ENCODE measurements around the gene COL15A1.

COL15A1 gene

DNA sequence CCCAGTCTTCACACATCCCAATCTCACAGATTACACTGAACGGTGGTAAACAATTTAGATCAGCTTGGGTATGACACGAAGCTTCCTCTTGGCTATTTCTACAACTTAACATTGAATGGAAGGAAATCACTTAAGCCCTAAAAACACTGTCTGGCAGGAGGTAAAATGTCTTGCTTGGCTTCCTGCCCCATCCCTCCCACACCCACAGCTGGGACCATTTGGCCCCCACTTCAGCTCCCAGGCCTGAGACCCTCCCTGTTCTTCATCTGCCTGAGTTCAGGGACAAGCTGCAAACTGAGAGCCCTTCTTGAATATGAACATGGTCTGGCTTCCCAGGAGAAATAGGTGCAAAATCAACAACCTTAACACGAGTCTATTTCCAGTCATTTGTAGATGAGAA, 3.4 kb upstream of the COL15A1 start:
- in situ Hi-C loops (cut with HindIII; ENCODE audit: low sequenced_read_pairs) = no loop called here
- no peak overlapping the region for H3K4me3 ChIP-seq (ENCODE audit: low read depth, low read length)
- no peak for DNase-seq (ENCODE audit: low read depth)
- TF ChIP-seq, protein P1, sequence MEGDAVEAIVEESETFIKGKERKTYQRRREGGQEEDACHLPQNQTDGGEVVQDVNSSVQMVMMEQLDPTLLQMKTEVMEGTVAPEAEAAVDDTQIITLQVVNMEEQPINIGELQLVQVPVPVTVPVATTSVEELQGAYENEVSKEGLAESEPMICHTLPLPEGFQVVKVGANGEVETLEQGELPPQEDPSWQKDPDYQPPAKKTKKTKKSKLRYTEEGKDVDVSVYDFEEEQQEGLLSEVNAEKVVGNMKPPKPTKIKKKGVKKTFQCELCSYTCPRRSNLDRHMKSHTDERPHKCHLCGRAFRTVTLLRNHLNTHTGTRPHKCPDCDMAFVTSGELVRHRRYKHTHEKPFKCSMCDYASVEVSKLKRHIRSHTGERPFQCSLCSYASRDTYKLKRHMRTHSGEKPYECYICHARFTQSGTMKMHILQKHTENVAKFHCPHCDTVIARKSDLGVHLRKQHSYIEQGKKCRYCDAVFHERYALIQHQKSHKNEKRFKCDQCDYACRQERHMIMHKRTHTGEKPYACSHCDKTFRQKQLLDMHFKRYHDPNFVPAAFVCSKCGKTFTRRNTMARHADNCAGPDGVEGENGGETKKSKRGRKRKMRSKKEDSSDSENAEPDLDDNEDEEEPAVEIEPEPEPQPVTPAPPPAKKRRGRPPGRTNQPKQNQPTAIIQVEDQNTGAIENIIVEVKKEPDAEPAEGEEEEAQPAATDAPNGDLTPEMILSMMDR (IDR thresholded peaks at IDR 0.05; ENCODE audit: low read depth, low read length, missing control alignments) = no peak

DNA sequence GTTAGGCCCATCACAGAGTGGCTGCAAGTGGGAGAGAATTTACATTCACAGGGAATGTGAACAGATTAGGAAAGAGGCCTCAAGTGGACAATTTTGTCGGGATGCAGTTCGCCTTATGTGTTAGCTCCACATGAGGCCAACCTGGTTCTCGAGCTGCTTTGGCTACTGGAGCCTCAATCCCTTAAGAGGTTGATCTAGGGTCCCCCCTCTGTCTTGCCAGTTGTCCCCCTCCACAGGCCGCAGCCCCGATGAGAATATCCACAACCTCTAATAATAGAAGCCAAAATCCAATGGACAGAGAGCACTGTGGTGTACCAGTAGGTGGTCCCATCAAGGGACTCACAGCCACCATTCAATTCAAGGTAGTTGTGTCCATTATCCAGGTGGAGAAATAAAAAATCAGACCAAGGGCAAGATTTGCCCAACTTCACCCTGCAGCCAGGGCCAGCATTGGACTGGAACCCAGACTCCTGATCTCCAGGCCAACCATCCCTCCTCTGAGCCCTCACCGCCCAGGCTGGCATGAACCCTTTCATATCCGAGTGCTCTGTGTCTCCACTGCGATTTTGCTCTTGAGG, 1.7 kb upstream of the COL15A1 start:
- in situ Hi-C loops (cut with HindIII; ENCODE audit: low sequenced_read_pairs) = no loop called here
- no peak for DNase-seq (ENCODE audit: low read depth)
- H3K4me3 ChIP-seq (ENCODE audit: low read depth, low read length) = no peak overlapping the region
- TF ChIP-seq, protein P1 (IDR thresholded peaks at IDR 0.05; ENCODE audit: low read depth, low read length, missing control alignments) = no peak

DNA sequence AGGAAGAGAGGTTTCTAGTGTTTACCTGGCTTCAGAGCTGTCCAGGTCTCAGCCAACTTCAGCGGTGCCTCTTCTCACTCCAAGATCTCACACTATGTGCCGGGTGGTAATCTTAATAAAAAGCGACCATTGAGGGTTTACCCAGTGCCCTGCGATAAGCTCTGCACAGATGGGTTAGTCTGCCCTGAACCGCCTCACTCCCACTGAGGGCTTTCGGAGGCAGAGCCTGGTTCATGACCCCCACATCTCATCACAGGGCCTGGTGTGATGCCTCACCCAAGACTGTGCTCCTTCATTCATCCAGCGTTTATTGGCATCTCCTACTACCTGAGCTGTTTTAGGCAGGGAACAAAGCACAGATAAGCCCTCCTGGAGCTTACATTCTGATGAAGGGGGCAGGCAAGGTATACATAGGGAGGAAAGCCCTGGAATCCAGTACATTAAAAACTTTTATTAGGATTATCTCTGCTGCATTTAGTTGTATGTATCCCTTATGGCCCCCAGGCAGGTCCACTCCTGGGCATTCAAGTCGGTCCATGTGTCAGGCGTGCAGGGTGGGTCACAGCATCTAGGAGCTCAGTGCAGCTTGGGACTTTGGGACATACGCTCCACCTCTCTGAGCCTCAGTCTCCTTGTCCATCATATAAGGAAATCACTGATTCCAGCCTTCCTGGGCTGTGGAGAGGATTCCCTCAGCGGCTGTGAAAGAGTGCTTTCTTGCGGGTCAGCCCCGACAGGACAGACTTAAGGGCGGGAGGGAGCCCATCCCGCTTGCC, 613 bp upstream of the COL15A1 start:
- TF ChIP-seq, protein P1 (IDR thresholded peaks at IDR 0.05; ENCODE audit: low read depth, low read length, missing control alignments) = no peak
- H3K4me3 ChIP-seq (ENCODE audit: low read depth, low read length) = no peak overlapping the region
- in situ Hi-C loops (cut with HindIII; ENCODE audit: low sequenced_read_pairs) = no loop called here
- no peak for DNase-seq (ENCODE audit: low read depth)

DNA sequence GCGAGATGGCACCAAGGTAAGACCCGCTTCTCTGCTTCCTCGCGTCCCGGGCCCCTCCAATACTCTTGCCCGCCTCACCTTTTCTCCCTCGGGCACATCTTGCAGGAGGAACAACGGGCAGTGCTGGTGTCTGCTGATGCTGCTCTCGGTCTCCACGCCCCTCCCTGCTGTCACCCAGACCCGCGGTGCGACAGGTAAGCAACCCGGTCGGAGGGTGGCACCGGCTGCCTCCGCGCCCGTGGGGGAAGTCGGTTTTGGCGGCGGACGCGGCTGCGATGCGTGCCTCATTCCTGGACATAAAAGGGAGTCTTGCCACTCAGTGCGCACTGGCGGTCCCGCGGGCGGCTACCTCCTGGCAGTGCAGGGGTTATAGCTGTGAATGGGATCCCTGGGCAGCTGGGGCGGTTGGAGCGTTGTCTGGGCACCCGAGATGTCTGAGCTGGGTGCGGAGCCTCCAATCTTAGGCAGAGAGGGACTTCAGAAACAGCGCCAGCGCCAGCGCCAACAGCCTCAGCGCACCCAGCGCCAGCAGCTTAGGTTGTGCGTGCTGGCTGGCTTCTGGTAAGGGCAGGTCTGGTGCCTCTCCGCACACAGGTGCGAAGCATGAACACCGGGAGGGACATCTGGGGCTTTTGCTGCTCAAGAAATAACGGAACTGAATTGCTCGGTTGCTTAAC, 488 bp downstream of the COL15A1 start:
- in situ Hi-C loops (cut with HindIII; ENCODE audit: low sequenced_read_pairs) = no loop called here
- TF ChIP-seq, protein P1 (IDR thresholded peaks at IDR 0.05; ENCODE audit: low read depth, low read length, missing control alignments) = no peak
- DNase-seq (ENCODE audit: low read depth) = no peak
- H3K4me3 ChIP-seq (ENCODE audit: low read depth, low read length) = peak overlapping the region; percentile 27

DNA sequence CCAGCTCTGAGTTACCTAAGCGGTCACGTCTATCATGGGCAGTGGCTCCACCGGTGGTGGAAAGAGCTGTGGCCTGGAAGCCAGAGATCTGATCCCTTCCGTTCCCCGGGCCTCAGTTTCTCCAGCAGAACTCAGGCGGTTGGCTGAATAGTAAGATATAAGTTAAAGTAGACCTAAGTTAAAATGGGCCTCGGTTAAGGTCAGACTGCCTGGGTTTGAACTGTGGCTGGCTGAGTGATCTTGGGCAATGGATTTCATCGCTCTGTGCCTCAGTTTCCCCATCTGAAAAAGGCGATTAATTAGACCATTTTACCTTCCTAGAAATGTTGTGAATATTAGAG, 997 bp downstream of the COL15A1 start:
- in situ Hi-C loops (cut with HindIII; ENCODE audit: low sequenced_read_pairs) = no loop called here
- no peak for DNase-seq (ENCODE audit: low read depth)

DNA sequence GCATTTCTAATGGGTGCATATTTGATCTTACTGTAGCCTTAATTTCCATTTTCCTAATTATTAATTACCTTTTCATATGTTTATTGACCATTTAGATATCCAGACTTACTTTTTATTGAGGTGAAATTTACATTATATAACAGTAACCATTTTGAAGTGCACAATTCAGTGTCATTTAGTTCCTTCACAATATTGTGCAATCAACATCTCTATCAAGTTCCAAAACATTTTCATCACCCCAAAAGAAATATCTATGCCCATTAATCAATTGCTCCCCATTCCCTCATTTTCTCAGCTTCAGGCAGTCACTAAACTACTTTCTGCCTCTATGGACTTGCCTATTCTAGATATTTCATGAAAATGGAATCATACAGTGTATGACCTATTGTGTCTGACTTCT, 5.9 kb downstream of the COL15A1 start:
- DNase-seq (ENCODE audit: low read depth) = no peak
- in situ Hi-C loops (cut with HindIII; ENCODE audit: low sequenced_read_pairs) = no loop called here
- TF ChIP-seq, protein P1 (IDR thresholded peaks at IDR 0.05; ENCODE audit: low read depth, low read length, missing control alignments) = no peak

More for the DNA sequence above, 997 bp downstream of the COL15A1 start:
- TF ChIP-seq, protein P1 (IDR thresholded peaks at IDR 0.05; ENCODE audit: low read depth, low read length, missing control alignments) = no peak
- no peak overlapping the region for H3K4me3 ChIP-seq (ENCODE audit: low read depth, low read length)

More for the DNA sequence above, 5.9 kb downstream of the COL15A1 start:
- H3K4me3 ChIP-seq (ENCODE audit: low read depth, low read length) = no peak overlapping the region
